Measurements from ENCODE around the gene BCL7A. TPM values are rescaled to one million over a fixed set of nuclear protein-coding genes. Genes with fewer than 3 reads are reported as not detected.

The BCL7A gene
- total and polyA plus RNA-seq, 10 of the 15 experiments (the other 5 are each of a cell fraction or from before 2014, with no cell fraction given): 0.37 to 17.2 (median 11.7) TPM

GRCh38 chr12:122006186-122006926 lies 15.3 kb upstream of the BCL7A start:
- Histone ChIP-seq H3K9ac (ENCODE audit: control insufficient read depth, insufficient read depth, low read length) (no peak overlapping the region), H3K27me3 (replicated peaks in 1 of 2; ENCODE audit: control insufficient read depth in 2 of 2, insufficient read depth in 2 of 2, low read length in 1 of 2) (peaks cover 4 to 5% of the 10 kb centered on the region in 2 experiments; a peak in 3 of 4 replicates), H3K4me2 (ENCODE audit: control insufficient read depth, insufficient read depth) (peak overlapping the region; percentile 11; the same call in 1 of the 2 replicates), H3K4me1 (ENCODE audit: control insufficient read depth, insufficient read depth, low read length) (peaks cover 41% of the 10 kb centered on the region), H3K4me3 (no peak overlapping the region), H3K9me3 (replicated peaks; ENCODE audit: control insufficient read depth, insufficient read depth, low read length) (no peaks in the 10 kb centered on the region), H3K79me2 (ENCODE audit: control insufficient read depth, insufficient read depth, low read length) (no peaks in the 10 kb centered on the region), H3K36me3 (ENCODE audit: control insufficient read depth in 2 of 2, insufficient read depth in 2 of 2, low read length in 1 of 2) (no peaks in the 10 kb centered on the region), H3K27ac (ENCODE audit: control insufficient read depth, insufficient read depth) (no peak overlapping the region), H2AFZ (ENCODE audit: control insufficient read depth, low read depth, low read length) (no peak overlapping the region), H4K20me1 (ENCODE audit: control insufficient read depth, insufficient read depth) (no peaks in the 10 kb centered on the region)
- TF ChIP-seq SUPT20H (IDR thresholded peaks at IDR 0.05; ENCODE audit: borderline replicate concordance, control insufficient read depth, low read depth, low read length) (no peak), EED (IDR thresholded peaks at IDR 0.05; ENCODE audit: low read depth) (0 out of 2 replicates have a peak, but pooled peaks have one; percentile 22)
- DNase-seq (ENCODE audit: low read depth, low spot score): no peak
- intact Hi-C loops (cut with micrococcal nuclease; ENCODE audit: unreplicated experiment): no loop called here
- ATAC-seq: no peak
- no TSS peak for BruUV-seq (replicated peaks)
- POLR2A ChIA-PET: no interaction called here
- RAD21 ChIA-PET (ENCODE audit: unreplicated experiment): no interaction called here
- FAIRE-seq: no peak
- in situ Hi-C loops (cut with MboI): no loop called here
- CTCF ChIA-PET: interaction anchor here (0.6 to 1.1 kb wide), 5 partner anchors 14 to 1275 kb away, joined by 3 to 4 read pairs (median 3); no protein-coding TSS in a partner anchor
- SMC1A ChIA-PET (ENCODE audit: uncharacterized antibody, unreplicated experiment): interaction anchor here (4.3 kb wide), 1 partner anchor 15 kb away, joined by 20 read pairs; no protein-coding TSS in a partner anchor
- WGBS (ENCODE audit: insufficient coverage, insufficient replicate concordance, low lambda C conversion rate, missing lambda C conversion rate): 28% methylated on average over 24 of the region's 24 CpGs

- intact Hi-C loops (cut with micrococcal nuclease; ENCODE audit: unreplicated experiment) (no loop called here), in situ Hi-C loops (cut with MboI) (no loop called here)
- H2AFZ ChIP-seq (ENCODE audit: control insufficient read depth, low read depth, low read length): no peak overlapping the region
- TF ChIP-seq TCF12 (IDR thresholded peaks at IDR 0.05; ENCODE audit: low read depth, low read length) (0 out of 2 replicates have a peak, but pooled peaks have one; percentile 13), ZNF274 (IDR thresholded peaks at IDR 0.05; ENCODE audit: insufficient read depth, insufficient read length) (no peak)
- no peak overlapping the region for H3K4me3 ChIP-seq
- no peak overlapping the region for H3K9ac ChIP-seq (ENCODE audit: control insufficient read depth, insufficient read depth, low read length)
- no peak for FAIRE-seq
- H3K36me3 ChIP-seq (ENCODE audit: control insufficient read depth in 2 of 2, insufficient read depth in 2 of 2, low read length in 1 of 2): no peaks in the 10 kb centered on the region
- peaks cover 0 to 4% of the 10 kb centered on the region in 2 experiments; a peak in 3 of 4 replicates for H3K27me3 ChIP-seq (replicated peaks in 1 of 2; ENCODE audit: control insufficient read depth in 2 of 2, insufficient read depth in 2 of 2, low read length in 1 of 2)
- RAD21 ChIA-PET (ENCODE audit: unreplicated experiment): no interaction called here
- DNase-seq (ENCODE audit: low read depth, low spot score): no peak
- no peak overlapping the region for H3K4me2 ChIP-seq (ENCODE audit: control insufficient read depth, insufficient read depth)
- peak; percentile 71 for ATAC-seq
- H4K20me1 ChIP-seq (ENCODE audit: control insufficient read depth, insufficient read depth): no peaks in the 10 kb centered on the region
- 21% methylated on average over 9 of the region's 9 CpGs for WGBS (ENCODE audit: insufficient coverage, insufficient replicate concordance, low lambda C conversion rate, missing lambda C conversion rate)
- peaks cover 32% of the 10 kb centered on the region for H3K4me1 ChIP-seq (ENCODE audit: control insufficient read depth, insufficient read depth, low read length)
- CTCF ChIA-PET: interaction anchor here (1.2 kb wide), 1 partner anchor 215 kb away, joined by 3 read pairs; no protein-coding TSS in a partner anchor
- no TSS peak for BruUV-seq (replicated peaks)
- H3K79me2 ChIP-seq (ENCODE audit: control insufficient read depth, insufficient read depth, low read length): no peaks in the 10 kb centered on the region
- SMC1A ChIA-PET (ENCODE audit: uncharacterized antibody, unreplicated experiment): interaction anchor here (1.9 kb wide), 1 partner anchor 18 kb away, joined by 7 read pairs; no protein-coding TSS in a partner anchor
- POLR2A ChIA-PET: no interaction called here
- no peaks in the 10 kb centered on the region; the same call in 2 of the 3 replicates for H3K9me3 ChIP-seq (replicated peaks; ENCODE audit: control insufficient read depth, insufficient read depth, low read length)
- H3K27ac ChIP-seq (ENCODE audit: control insufficient read depth, insufficient read depth): no peak overlapping the region
These were observed 11.9 kb upstream of the BCL7A start for GRCh38 chr12:122009741-122010140.

Measured in GM12878 (cell line).